Omental fat pad (tissue), 4 donors: ENCODE results near the gene CADPS2. TPM values are rescaled to one million over a fixed set of nuclear protein-coding genes. Genes with fewer than 3 reads are reported as not detected.

ENCODE experiments used
- ATAC-seq: fragments of 150-250 bp; one replicate; pipeline ENCODE4 v1.9.1; 2016; ENCODE audit warnings: mild to moderate bottlenecking, moderate library complexity; ENCODE audit not compliant: low FRiP score
- DNase-seq: peaks from one replicate; pipeline ENCODE4 v3.0.0-alpha.2; 2019; ENCODE audit warnings: low spot score
- total RNA-seq, 4 donors: library from RNA; depleted of rRNA; stranded (reverse); fragments of >200 nt; gene quantifications; one replicate each; pipeline ENCODE4 v1.1.0, GENCODE V29; 2016
- TF ChIP-seq, protein P1 (sequence below), 3 donors: fragments of 450-650 bp; IDR thresholded peaks; one replicate each; pipeline ENCODE4 v1.5.1; 2016 to 2017; ENCODE audit warnings: antibody characterized with exemption in 3 of 3, mild to moderate bottlenecking in 3 of 3, moderate library complexity in 2 of 3

The CADPS2 gene
- total RNA-seq, 4 donors from 2014 or later, result 15.3 to 41.9 (median 24.4) TPM

DNA sequence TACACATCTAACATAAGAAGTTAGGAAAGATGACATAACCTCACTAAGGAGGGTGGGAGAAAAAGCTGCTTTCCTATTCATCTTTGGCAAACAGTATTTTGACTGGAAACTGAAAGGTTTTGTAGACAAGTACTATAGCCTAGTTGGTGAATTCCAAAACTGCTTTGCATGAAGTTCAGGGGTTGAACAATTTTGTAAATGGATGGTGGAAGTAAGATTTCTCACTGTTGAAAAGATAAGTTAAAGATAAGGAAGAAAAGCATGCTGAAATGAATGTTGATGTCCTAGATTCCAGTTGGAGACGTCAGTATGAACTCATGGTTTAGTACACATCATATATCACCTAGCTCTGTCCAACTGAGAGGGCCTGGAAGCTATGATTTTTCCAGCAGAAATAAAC is 422.6 kb downstream of the CADPS2 start:
- DNase-seq, result no peak
- no peak for ATAC-seq
- TF ChIP-seq, protein P1, sequence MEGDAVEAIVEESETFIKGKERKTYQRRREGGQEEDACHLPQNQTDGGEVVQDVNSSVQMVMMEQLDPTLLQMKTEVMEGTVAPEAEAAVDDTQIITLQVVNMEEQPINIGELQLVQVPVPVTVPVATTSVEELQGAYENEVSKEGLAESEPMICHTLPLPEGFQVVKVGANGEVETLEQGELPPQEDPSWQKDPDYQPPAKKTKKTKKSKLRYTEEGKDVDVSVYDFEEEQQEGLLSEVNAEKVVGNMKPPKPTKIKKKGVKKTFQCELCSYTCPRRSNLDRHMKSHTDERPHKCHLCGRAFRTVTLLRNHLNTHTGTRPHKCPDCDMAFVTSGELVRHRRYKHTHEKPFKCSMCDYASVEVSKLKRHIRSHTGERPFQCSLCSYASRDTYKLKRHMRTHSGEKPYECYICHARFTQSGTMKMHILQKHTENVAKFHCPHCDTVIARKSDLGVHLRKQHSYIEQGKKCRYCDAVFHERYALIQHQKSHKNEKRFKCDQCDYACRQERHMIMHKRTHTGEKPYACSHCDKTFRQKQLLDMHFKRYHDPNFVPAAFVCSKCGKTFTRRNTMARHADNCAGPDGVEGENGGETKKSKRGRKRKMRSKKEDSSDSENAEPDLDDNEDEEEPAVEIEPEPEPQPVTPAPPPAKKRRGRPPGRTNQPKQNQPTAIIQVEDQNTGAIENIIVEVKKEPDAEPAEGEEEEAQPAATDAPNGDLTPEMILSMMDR (IDR thresholded peaks at IDR 0.05), result no peak

DNA sequence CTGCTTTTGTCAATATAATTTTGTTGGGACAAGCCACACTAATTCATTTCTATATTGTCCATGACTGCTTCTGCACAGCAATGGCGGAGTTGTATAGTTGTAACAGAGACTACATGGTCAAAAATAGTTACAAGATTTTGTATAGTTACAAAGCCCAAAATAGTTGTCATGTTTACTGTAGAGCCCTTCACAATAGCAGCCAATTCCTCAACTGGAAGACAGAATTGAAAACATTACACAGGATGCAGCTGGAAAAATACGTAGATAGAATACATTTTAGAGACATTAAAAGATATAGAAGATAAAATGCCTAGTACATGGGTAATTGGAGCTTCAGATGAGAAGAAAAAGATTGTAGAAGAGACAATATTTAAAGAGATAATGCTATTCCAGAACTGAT is 425.3 kb downstream of the CADPS2 start:
- ATAC-seq (no peak), DNase-seq (no peak)
- TF ChIP-seq, protein P1 (IDR thresholded peaks at IDR 0.05), result no peak

GRCh38 chr7:122457969-122458368 is 428.3 kb downstream of the CADPS2 start:
- DNase-seq (no peak), ATAC-seq (no peak)
- TF ChIP-seq, protein P1 (IDR thresholded peaks at IDR 0.05), result no peak

DNA sequence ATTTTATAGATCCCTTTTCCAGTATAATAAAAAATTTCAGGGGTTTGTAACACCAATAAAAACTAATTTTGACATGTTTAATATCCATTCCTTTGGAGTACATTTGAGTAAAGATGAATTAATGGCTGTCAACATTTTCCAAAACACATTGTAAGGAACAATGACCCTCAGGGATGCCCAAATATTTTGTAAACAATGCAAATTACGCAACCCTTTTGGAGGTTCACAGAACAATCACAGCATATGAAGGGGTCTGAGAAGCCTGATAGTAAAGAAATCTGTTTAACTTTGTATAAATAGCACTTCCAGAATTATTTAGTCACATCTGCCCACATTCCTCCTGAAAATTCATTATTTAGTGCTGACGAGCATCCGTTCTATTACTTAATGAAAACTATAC is 428.9 kb downstream of the CADPS2 start:
- TF ChIP-seq, protein P1 (IDR thresholded peaks at IDR 0.05), result no peak
- no peak for ATAC-seq
- no peak for DNase-seq

GRCh38 chr7:122454776-122455507 is 431.3 kb downstream of the CADPS2 start:
- DNase-seq (no peak), ATAC-seq (no peak)
- TF ChIP-seq, protein P1 (IDR thresholded peaks at IDR 0.05), result no peak

DNA sequence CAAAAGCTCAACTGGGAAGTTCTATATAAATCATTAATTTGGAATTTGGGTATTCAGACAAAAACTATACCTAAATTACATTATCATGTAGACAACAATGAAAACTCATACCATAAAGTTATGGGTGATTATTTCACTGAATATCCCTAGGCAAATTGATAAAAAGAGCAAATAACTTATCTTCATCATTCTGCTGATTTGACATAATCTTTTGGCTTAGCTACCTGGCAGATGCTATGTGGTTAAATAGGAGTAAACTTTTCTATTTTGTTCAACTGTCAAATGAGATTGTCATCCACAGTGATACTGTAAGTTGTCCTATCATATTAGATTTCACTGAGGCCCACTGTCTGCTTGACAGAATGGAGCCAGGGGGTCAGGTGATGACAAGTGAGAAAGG is 432.8 kb downstream of the CADPS2 start:
- no peak for ATAC-seq
- DNase-seq, result no peak
- TF ChIP-seq, protein P1 (IDR thresholded peaks at IDR 0.05), result no peak

- DNase-seq (no peak), ATAC-seq (no peak)
- TF ChIP-seq, protein P1 (IDR thresholded peaks at IDR 0.05), result no peak
Measured at GRCh38 chr7:122448893-122449589, 437.2 kb downstream of the CADPS2 start.
